Nephron progenitor cell (in vitro differentiated cells): ENCODE measurements around the gene RAB40AL.

ENCODE experiments used
- DNase-seq: peaks from one replicate; pipeline ENCODE4 v3.0.0; 2021
- H3K27ac Mint-ChIP-seq: 2 replicates; pipeline ENCODE4 v1.8.0; 2021; ENCODE audit warnings: mild to moderate bottlenecking, moderate library complexity, mixed read lengths
- H3K27me3 Mint-ChIP-seq: 2 replicates; pipeline ENCODE4 v1.8.0; 2021; ENCODE audit warnings: mild to moderate bottlenecking, low read depth, mixed read lengths; ENCODE audit not compliant: poor library complexity
- H3K36me3 Mint-ChIP-seq: 2 replicates; pipeline ENCODE4 v1.8.0; 2021; ENCODE audit warnings: low read depth, mixed read lengths
- H3K4me1 Mint-ChIP-seq: 2 replicates; pipeline ENCODE4 v1.8.0; 2021; ENCODE audit warnings: mixed read lengths
- H3K4me3 Mint-ChIP-seq: 2 replicates; pipeline ENCODE4 v1.8.0; 2021; ENCODE audit warnings: mild to moderate bottlenecking, moderate library complexity, mixed read lengths
- H3K9me3 Mint-ChIP-seq: 2 replicates; pipeline ENCODE4 v1.8.0; 2021; ENCODE audit warnings: mild to moderate bottlenecking, moderate library complexity, mixed read lengths
- CTCF ChIP-seq: fragments of 200-600 bp; sonication (generic); IDR thresholded peaks from 2 replicates; pipeline ENCODE4 v1.5.0; 2021; ENCODE audit warnings: antibody characterized with exemption

RAB40AL gene

DNA sequence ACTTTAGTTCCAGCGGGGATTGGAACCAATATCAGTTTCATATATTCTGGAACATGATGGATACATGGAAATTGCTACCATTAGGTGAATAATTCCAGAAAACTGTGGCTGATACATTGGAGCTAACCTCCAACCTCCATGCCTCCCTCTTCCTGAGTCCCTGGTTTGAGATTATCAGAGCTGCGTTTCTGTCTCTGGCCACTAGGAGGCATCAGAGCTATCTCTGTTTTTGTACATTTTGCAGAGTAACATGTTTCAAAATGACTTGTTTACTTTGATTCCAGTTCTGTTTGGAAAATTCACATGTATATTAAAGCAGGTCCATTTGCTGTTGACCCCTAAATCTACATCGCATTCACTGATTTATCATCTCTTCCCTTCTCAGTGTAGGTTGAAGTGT lies 2.4 kb upstream of the RAB40AL start:
- Mint-ChIP-seq H3K27ac (no peak overlapping the region), H3K9me3 (peaks cover 23% of the 10 kb centered on the region), H3K4me1 (no peaks in the 10 kb centered on the region), H3K4me3 (no peak overlapping the region), H3K27me3 (no peaks in the 10 kb centered on the region), H3K36me3 (peaks cover 4% of the 10 kb centered on the region)
- TF ChIP-seq CTCF: peak; percentile 59
- DNase-seq: peak; percentile 39

DNA sequence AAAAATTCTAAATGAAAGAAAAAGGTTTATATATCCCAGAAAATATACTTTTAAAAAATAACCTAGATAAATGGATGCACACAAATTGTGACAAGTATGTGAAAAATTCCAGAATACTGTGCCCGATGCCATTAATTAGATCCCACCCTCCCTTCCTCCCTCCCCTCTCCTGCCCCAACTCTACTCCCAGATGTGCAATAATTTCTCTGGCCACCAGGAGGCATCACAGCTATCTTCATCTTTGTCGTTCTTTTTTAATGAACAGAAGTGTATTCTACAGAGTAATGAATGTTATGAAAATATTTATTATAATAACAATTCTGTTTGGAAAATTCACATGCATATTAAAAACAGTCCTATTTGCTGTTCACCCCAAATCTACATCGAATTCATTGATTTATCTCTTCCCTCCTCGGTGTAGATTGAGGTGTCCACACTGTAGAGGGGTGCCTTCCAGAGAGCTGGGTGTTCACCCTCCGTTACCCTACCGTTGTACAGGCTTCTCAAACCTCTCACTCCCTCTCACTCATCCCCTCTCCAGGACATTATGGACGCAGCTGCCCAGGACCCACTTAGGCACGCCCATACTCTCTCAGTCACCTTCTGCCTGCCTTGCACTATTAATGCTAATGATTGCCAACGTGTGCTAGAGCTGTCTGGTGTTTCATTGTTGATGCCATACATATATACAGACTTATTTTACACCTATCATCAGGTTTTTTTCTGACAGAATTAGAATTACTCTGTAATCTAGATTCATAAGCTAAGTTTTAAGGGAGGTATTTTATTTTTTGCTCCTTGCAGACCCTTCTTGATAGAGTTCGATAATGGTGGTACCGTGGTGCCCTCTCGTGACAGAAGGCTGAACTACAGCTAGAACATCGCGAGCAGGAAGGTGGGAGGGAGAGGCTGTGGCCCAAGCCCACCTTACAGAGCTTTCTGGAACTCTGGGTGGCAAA lies 14.1 kb downstream of the RAB40AL start:
- Mint-ChIP-seq H3K27me3 (peaks cover 5% of the 10 kb centered on the region), H3K36me3 (no peaks in the 10 kb centered on the region), H3K27ac (no peak overlapping the region), H3K4me1 (no peaks in the 10 kb centered on the region), H3K9me3 (peaks cover 25% of the 10 kb centered on the region), H3K4me3 (peak overlapping the region; percentile 77)
- TF ChIP-seq CTCF: peak; percentile 53
- peak; percentile 76 for DNase-seq

- DNase-seq: no peak
- Mint-ChIP-seq H3K4me1 (peaks cover 3% of the 10 kb centered on the region), H3K27me3 (peaks cover 5% of the 10 kb centered on the region), H3K27ac (no peak overlapping the region), H3K9me3 (peaks cover 44% of the 10 kb centered on the region), H3K4me3 (no peak overlapping the region), H3K36me3 (no peaks in the 10 kb centered on the region)
- no peak for TF ChIP-seq CTCF
These were observed 20.7 kb downstream of the RAB40AL start for GRCh38 chrX:102957751-102958150.

- Mint-ChIP-seq H3K9me3 (peaks cover 42% of the 10 kb centered on the region), H3K27ac (no peak overlapping the region), H3K4me1 (peaks cover 8% of the 10 kb centered on the region), H3K4me3 (no peak overlapping the region), H3K36me3 (no peaks in the 10 kb centered on the region), H3K27me3 (peaks cover 5% of the 10 kb centered on the region)
- DNase-seq: no peak
- TF ChIP-seq CTCF: no peak
These were observed 21.7 kb downstream of the RAB40AL start for GRCh38 chrX:102958794-102959193.

DNA sequence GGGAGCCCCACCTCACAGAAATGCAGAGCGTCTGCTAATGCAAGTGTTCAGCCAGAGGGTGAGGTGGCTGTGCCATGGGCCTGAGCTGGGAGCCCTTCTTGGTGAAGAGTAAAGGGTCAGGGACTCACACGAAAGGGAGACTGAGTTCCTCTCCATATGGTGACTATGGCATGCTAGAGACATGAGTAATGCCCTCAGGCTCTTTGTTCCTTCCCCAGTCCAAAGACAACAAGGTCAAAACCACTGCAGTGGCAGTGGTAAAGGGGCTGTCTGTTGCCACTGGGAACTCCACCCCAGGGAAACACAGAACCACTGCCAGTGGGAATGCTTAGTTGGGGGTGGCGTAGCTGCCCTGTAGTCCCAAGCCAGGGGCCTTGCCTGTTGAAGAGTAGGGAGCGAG lies 22.4 kb downstream of the RAB40AL start:
- H3K9me3 Mint-ChIP-seq: peaks cover 36% of the 10 kb centered on the region
- no peak overlapping the region for H3K4me3 Mint-ChIP-seq
- H3K27me3 Mint-ChIP-seq: peaks cover under 1% of the 10 kb centered on the region
- DNase-seq: no peak
- H3K4me1 Mint-ChIP-seq: peaks cover 9% of the 10 kb centered on the region
- TF ChIP-seq CTCF: no peak
- no peaks in the 10 kb centered on the region for H3K36me3 Mint-ChIP-seq
- H3K27ac Mint-ChIP-seq: no peak overlapping the region

DNA sequence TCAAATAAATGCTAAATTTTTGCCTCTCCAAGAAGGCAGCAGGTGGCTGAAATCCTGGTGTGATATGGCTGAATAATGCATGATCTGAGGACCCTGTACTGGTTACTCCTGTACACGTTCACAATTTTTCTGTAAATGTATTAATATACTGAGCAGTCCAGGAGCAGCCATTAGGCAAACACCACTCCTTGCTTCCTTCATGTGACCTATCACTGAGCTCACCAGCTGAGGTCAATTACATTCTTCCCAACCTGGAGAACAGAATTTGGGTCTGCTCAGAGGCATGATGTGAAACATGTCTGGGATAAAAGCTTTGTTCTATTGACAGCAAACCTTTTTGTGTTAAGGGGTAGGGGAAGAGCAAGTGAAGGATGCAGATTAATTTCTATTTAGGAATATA lies 26.9 kb downstream of the RAB40AL start:
- Mint-ChIP-seq H3K9me3 (peaks cover 27% of the 10 kb centered on the region), H3K4me3 (no peak overlapping the region), H3K27me3 (no peaks in the 10 kb centered on the region), H3K27ac (no peak overlapping the region), H3K36me3 (peaks cover 4% of the 10 kb centered on the region), H3K4me1 (peaks cover 17% of the 10 kb centered on the region)
- no peak for TF ChIP-seq CTCF
- no peak for DNase-seq
